D721Med (cell line): ENCODE data around the gene SCUBE1.
A peak's percentile ranks its signal among the peaks of the same experiment; 100 is the strongest.

Experiments used
- DNase-seq: peaks from one replicate; pipeline ENCODE4 v3.0.0; 2011; ENCODE audit warnings: low spot score; ENCODE audit not compliant: insufficient read length
- FAIRE-seq: peaks from 2 replicates; lab custom pipeline; 2011; peaks lifted over from hg19 to GRCh38; lab: Jason Lieb, UNC
- CTCF ChIP-seq: IDR thresholded peaks from 2 replicates; pipeline ENCODE4 v1.5.1; 2012; ENCODE audit warnings: mild to moderate bottlenecking, control low read depth; ENCODE audit not compliant: insufficient read depth; ENCODE audit errors: missing control alignments

Gene SCUBE1

GRCh38 chr22:43163241-43163795 lies 179.9 kb downstream of the SCUBE1 start:
- FAIRE-seq (no peak), DNase-seq (no peak)
- TF ChIP-seq CTCF = no peak

- FAIRE-seq (no peak), DNase-seq (no peak)
Observed at GRCh38 chr22:43162412-43163150, 180.6 kb downstream of the SCUBE1 start.

GRCh38 chr22:43160497-43161126 lies 182.6 kb downstream of the SCUBE1 start:
- no peak for FAIRE-seq
- TF ChIP-seq CTCF = no peak

More at GRCh38 chr22:43162412-43163150, 180.6 kb downstream of the SCUBE1 start:
- no peak for TF ChIP-seq CTCF

GRCh38 chr22:43159484-43160178 lies 183.5 kb downstream of the SCUBE1 start:
- DNase-seq (no peak), FAIRE-seq (no peak)
- TF ChIP-seq CTCF = peak; percentile 12

More at GRCh38 chr22:43160497-43161126, 182.6 kb downstream of the SCUBE1 start:
- DNase-seq = no peak

GRCh38 chr22:43158778-43159483 lies 184.2 kb downstream of the SCUBE1 start:
- no peak for TF ChIP-seq CTCF
- no peak for DNase-seq
- FAIRE-seq = no peak

- FAIRE-seq = no peak
- TF ChIP-seq CTCF = no peak
- no peak for DNase-seq
Observed at GRCh38 chr22:43157874-43158546, 185.2 kb downstream of the SCUBE1 start.
